GM18499 (cell line): ENCODE data around the gene SPTY2D1.
"Not testable (repeated sequence)": the region's sequence is repeated elsewhere in the genome, so short reads cannot be mapped to it uniquely, and the experiment has no call there.

Experiments
- ATAC-seq: cut with Tn5 transposase; IDR thresholded peaks from one replicate; pipeline ENCODE4 v1.9.1; 2021; ENCODE audit warnings: moderate number of reproducible peaks; ENCODE audit not compliant: insufficient read depth, unreplicated experiment

SPTY2D1 gene

GRCh38 chr11:18618342-18619025, 15.7 kb downstream of the SPTY2D1 start:
- ATAC-seq: no peak

GRCh38 chr11:18617688-18618341, 16.3 kb downstream of the SPTY2D1 start:
- ATAC-seq: no peak

- peak; percentile 95 for ATAC-seq
These were observed 18.3 kb downstream of the SPTY2D1 start for GRCh38 chr11:18615628-18616392.

GRCh38 chr11:18614667-18615066, 19.5 kb downstream of the SPTY2D1 start:
- no peak for ATAC-seq

GRCh38 chr11:18612394-18612793, 21.7 kb downstream of the SPTY2D1 start:
- no peak for ATAC-seq

GRCh38 chr11:18611196-18611595, 22.9 kb downstream of the SPTY2D1 start:
- ATAC-seq: no peak

GRCh38 chr11:18608376-18608775, 25.8 kb downstream of the SPTY2D1 start:
- no peak for ATAC-seq

- no peak for ATAC-seq
These were observed 33.1 kb downstream of the SPTY2D1 start for GRCh38 chr11:18600915-18601569.

GRCh38 chr11:18599739-18600230, 34.4 kb downstream of the SPTY2D1 start, which contains the start of gene MISFA:
TSS of gene MISFA (plus strand) at chr11:18599789. CDS start at chr11:18599929, 140 bp downstream.
- no peak for ATAC-seq

- no peak for ATAC-seq
These were observed 39.0 kb downstream of the SPTY2D1 start for GRCh38 chr11:18594999-18595749.

- not testable (repeated sequence) for ATAC-seq
These were observed 40.1 kb downstream of the SPTY2D1 start for GRCh38 chr11:18594088-18594487.

GRCh38 chr11:18590571-18590970, 43.6 kb downstream of the SPTY2D1 start:
- ATAC-seq: no peak

- ATAC-seq: no peak
These were observed 45.6 kb downstream of the SPTY2D1 start, which contains the start of gene UEVLD for GRCh38 chr11:18588297-18589252. TSS of gene UEVLD (minus strand) at chr11:18588734. CDS start at chr11:18588654, 80 bp downstream.

GRCh38 chr11:18581825-18582224, 52.3 kb downstream of the SPTY2D1 start:
- ATAC-seq: no peak

GRCh38 chr11:18580113-18580766, 53.9 kb downstream of the SPTY2D1 start:
- ATAC-seq: no peak

- ATAC-seq: no peak
These were observed 55.1 kb downstream of the SPTY2D1 start for GRCh38 chr11:18578975-18579598.

- ATAC-seq: no peak
These were observed 58.8 kb downstream of the SPTY2D1 start for GRCh38 chr11:18575361-18575760.

GRCh38 chr11:18567081-18567480, 67.1 kb downstream of the SPTY2D1 start:
- no peak for ATAC-seq
